ENCODE measurements around the gene DOHH.
A peak's percentile ranks its signal among the peaks of the same experiment; 100 is the strongest.

Gene DOHH, protein sequence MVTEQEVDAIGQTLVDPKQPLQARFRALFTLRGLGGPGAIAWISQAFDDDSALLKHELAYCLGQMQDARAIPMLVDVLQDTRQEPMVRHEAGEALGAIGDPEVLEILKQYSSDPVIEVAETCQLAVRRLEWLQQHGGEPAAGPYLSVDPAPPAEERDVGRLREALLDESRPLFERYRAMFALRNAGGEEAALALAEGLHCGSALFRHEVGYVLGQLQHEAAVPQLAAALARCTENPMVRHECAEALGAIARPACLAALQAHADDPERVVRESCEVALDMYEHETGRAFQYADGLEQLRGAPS

DNA sequence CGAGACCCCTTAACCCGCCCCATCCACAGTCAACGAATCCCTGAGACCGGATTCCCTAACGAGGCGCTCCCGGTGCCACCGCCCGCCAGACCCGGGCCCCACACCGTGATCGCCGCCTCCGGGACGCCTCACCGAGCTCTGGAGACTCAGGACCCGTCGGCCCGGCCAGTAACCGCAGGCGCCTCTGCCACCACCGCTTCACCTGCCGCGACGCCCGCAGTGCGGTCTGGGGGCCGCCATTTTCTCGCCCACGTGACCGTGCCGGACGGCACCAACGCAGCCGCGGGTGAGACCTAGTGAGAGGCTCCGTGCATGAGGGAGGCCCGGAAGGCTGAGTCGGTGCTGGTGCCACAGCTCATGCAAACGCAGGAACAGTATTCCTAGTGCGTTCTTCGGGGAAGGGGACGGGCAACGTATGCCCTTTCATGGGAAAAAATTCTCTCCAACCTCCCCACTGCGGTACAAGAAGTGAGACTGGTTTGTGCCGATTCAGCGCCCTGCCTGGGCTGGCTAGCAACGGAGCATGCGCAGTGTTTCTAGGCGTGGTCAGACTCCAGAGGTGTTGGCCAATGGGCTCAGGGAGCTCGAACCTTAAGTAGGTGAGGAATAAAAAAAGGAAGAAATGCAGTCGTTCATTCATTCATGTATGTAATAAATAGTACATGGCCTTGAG lies at the start of gene DOHH:
TSS of gene DOHH (minus strand) at position 246 of the 673 bp plus-strand sequence. CDS start 3,860 bp downstream, outside the sequence.
- Histone ChIP-seq H3K9me3 (ENCODE audit: control insufficient read depth in 1 of 2, low read length in 2 of 2) (no peaks in the 10 kb centered on the region), H3K27ac (ENCODE audit: low read length) (peak within 1 kb of the TSS; percentile 94), H3K4me3 (ENCODE audit: low read depth in 1 of 2, low read length in 2 of 2) (peak within 1 kb of the TSS; percentile 96 to 100), H3K36me3 (ENCODE audit: control insufficient read depth in 1 of 2, insufficient read depth in 2 of 2, low read length in 2 of 2) (peaks cover 3 to 15% of the 10 kb centered on the region in 2 donors), H3K27me3 (ENCODE audit: low read depth, low read length) (no peaks in the 10 kb centered on the region), H3K4me1 (ENCODE audit: control insufficient read depth in 1 of 2, insufficient read depth in 2 of 2, low read length in 2 of 2) (peaks cover 0 to 19% of the 10 kb centered on the region in 2 donors)

DNA sequence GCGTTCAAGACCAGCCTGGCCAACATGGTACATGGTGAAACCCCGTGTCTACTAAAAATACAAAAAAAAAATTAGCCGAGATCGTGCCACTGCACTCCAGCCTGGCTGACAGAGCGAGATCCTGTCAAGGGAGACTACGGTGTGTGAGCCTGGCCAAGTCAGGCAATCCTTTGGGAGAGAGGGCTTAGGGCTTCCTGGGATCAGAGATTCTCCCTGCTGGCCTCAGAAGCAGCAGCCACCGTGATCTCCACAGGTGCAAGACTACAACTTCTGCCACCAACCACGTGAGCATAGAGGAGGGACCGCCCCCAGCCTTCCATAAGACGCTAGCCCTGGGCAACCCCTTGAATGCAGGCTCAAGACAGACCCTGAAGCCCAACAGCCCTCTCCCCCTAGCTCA lies 49.3 kb upstream of the DOHH start:
- no peaks in the 10 kb centered on the region for H3K4me1 ChIP-seq (ENCODE audit: control insufficient read depth in 1 of 2, insufficient read depth in 2 of 2, low read length in 2 of 2)
- H3K9me3 ChIP-seq (ENCODE audit: control insufficient read depth in 1 of 2, low read length in 2 of 2), result no peaks in the 10 kb centered on the region
- no peak overlapping the region for H3K4me3 ChIP-seq (ENCODE audit: low read depth in 1 of 2, low read length in 2 of 2)
- no peaks in the 10 kb centered on the region for H3K27me3 ChIP-seq (ENCODE audit: low read depth, low read length)
- peaks cover 3 to 17% of the 10 kb centered on the region in 2 donors for H3K36me3 ChIP-seq (ENCODE audit: control insufficient read depth in 1 of 2, insufficient read depth in 2 of 2, low read length in 2 of 2)
- no peak overlapping the region for H3K27ac ChIP-seq (ENCODE audit: low read length)

- Histone ChIP-seq H3K4me3 (ENCODE audit: low read depth in 1 of 2, low read length in 2 of 2) (no peak overlapping the region), H3K4me1 (ENCODE audit: control insufficient read depth in 1 of 2, insufficient read depth in 2 of 2, low read length in 2 of 2) (no peaks in the 10 kb centered on the region), H3K9me3 (ENCODE audit: control insufficient read depth in 1 of 2, low read length in 2 of 2) (no peaks in the 10 kb centered on the region), H3K27ac (ENCODE audit: low read length) (no peak overlapping the region), H3K36me3 (ENCODE audit: control insufficient read depth in 1 of 2, insufficient read depth in 2 of 2, low read length in 2 of 2) (peaks cover 3 to 17% of the 10 kb centered on the region in 2 donors), H3K27me3 (ENCODE audit: low read depth, low read length) (no peaks in the 10 kb centered on the region)
These were observed 48.1 kb upstream of the DOHH start for GRCh38 chr19:3548606-3549005.

DNA sequence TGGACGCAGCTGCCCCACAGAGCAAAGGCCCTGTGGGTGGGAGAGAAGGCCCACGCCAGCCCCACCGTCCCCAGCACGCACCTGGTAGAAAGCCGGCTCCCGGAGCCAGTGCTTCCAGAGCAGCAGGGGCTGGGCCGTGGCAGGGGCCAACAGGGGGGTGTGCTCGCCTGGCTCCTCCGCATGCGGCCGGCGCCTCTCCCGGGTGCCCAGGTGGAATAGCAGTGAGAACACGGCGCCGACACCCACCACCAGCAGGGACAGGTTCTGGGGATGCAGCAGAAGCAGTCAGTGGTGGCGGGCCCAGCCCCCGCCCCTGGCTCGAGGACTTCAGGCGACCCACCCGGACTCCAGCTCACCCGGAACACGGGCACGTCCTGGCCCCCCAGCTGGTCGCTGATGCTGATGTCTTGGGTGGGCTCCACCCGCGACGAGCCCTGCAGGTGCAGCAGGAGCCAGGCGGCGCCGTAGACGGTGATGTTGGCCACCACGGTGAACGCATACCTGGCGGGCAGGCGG lies 47.4 kb upstream of the DOHH start:
- Histone ChIP-seq H3K27me3 (ENCODE audit: low read depth, low read length) (no peaks in the 10 kb centered on the region), H3K4me3 (ENCODE audit: low read depth in 1 of 2, low read length in 2 of 2) (no peak overlapping the region), H3K36me3 (ENCODE audit: control insufficient read depth in 1 of 2, insufficient read depth in 2 of 2, low read length in 2 of 2) (peaks cover 3 to 17% of the 10 kb centered on the region in 2 donors), H3K27ac (ENCODE audit: low read length) (no peak overlapping the region), H3K9me3 (ENCODE audit: control insufficient read depth in 1 of 2, low read length in 2 of 2) (no peaks in the 10 kb centered on the region), H3K4me1 (ENCODE audit: control insufficient read depth in 1 of 2, insufficient read depth in 2 of 2, low read length in 2 of 2) (no peaks in the 10 kb centered on the region)

- no peak overlapping the region for H3K27ac ChIP-seq (ENCODE audit: low read length)
- H3K36me3 ChIP-seq (ENCODE audit: control insufficient read depth in 1 of 2, insufficient read depth in 2 of 2, low read length in 2 of 2), result peaks cover 3 to 17% of the 10 kb centered on the region in 2 donors
- no peaks in the 10 kb centered on the region for H3K27me3 ChIP-seq (ENCODE audit: low read depth, low read length)
- no peaks in the 10 kb centered on the region for H3K9me3 ChIP-seq (ENCODE audit: control insufficient read depth in 1 of 2, low read length in 2 of 2)
- H3K4me1 ChIP-seq (ENCODE audit: control insufficient read depth in 1 of 2, insufficient read depth in 2 of 2, low read length in 2 of 2), result no peaks in the 10 kb centered on the region
- H3K4me3 ChIP-seq (ENCODE audit: low read depth in 1 of 2, low read length in 2 of 2), result no peak overlapping the region
These were observed 46.8 kb upstream of the DOHH start for GRCh38 chr19:3547301-3547731.

- Histone ChIP-seq H3K27ac (ENCODE audit: low read length) (no peak overlapping the region), H3K4me1 (ENCODE audit: control insufficient read depth in 1 of 2, insufficient read depth in 2 of 2, low read length in 2 of 2) (no peaks in the 10 kb centered on the region), H3K9me3 (ENCODE audit: control insufficient read depth in 1 of 2, low read length in 2 of 2) (no peaks in the 10 kb centered on the region), H3K4me3 (ENCODE audit: low read depth in 1 of 2, low read length in 2 of 2) (no peak overlapping the region), H3K36me3 (ENCODE audit: control insufficient read depth in 1 of 2, insufficient read depth in 2 of 2, low read length in 2 of 2) (peaks cover 3 to 17% of the 10 kb centered on the region in 2 donors), H3K27me3 (ENCODE audit: low read depth, low read length) (no peaks in the 10 kb centered on the region)
These were observed 45.6 kb upstream of the DOHH start for GRCh38 chr19:3546119-3546518.

DNA sequence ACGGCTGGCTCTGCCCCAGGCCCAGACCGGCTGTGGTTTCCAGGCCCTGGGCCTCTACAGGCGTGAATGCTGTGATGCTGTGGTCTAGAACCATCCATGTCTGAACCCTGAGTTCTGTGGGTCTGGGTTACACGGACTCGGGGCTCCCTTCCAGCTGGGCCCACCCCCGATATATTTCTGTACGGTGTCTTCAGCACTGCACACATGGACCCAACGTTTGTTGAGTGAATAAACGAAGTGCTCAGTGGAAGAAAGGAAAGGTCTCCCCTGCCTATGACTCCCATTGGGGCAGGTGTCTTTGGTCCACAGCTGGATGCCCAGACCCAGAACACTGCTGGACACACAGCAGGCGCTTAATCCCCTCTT lies 45.2 kb upstream of the DOHH start:
- Histone ChIP-seq H3K9me3 (ENCODE audit: control insufficient read depth in 1 of 2, low read length in 2 of 2) (no peaks in the 10 kb centered on the region), H3K27me3 (ENCODE audit: low read depth, low read length) (no peaks in the 10 kb centered on the region), H3K27ac (ENCODE audit: low read length) (no peak overlapping the region), H3K36me3 (ENCODE audit: control insufficient read depth in 1 of 2, insufficient read depth in 2 of 2, low read length in 2 of 2) (peaks cover 3 to 17% of the 10 kb centered on the region in 2 donors), H3K4me3 (ENCODE audit: low read depth in 1 of 2, low read length in 2 of 2) (no peak overlapping the region), H3K4me1 (ENCODE audit: control insufficient read depth in 1 of 2, insufficient read depth in 2 of 2, low read length in 2 of 2) (no peaks in the 10 kb centered on the region)

DNA sequence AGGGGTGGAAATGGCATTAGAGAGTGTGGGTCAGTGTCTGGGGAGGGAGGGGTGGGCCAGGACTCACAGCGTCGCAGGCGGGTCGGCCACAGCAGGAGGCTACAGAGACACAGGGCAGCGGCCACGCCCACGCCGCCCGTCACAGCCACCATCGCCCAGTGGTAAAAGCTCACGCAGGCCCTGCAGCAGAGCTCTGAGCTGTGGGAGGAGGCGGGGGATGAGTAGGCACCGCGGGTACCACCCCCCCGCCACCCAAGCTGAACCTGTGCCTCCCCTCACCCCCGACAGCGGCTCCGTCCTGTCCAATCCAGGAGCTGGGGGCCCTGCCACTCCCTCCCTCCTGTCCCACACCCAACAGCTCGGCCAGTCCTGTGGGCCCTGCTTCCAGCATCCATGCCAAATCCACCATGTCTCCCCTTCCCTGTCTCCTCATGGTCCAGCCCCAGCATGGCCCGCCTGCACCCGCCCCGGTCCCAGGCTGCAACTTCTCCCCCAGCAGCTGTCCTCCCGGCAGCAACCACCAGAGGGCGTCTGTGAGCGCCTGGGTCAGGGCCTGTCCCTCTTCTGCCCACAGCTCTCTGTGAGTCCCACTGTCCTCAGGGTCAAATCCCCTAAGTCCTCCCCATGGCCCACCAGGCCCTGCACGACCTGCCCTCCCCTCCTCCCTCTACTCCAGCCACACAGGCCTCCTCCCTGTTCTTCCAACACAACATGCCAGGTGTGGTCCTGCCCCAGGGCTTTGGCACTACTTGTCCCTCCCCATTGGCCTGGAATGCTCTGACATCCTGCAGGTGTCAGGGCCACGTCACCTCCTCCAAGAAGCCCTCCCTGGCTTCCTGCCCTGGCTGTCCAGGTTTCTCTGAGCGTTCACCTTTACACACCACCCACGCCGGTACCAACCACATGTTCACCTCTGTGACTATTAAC lies 44.5 kb upstream of the DOHH start:
- H3K27ac ChIP-seq (ENCODE audit: low read length), result no peak overlapping the region
- peaks cover 3 to 17% of the 10 kb centered on the region in 2 donors for H3K36me3 ChIP-seq (ENCODE audit: control insufficient read depth in 1 of 2, insufficient read depth in 2 of 2, low read length in 2 of 2)
- no peaks in the 10 kb centered on the region for H3K27me3 ChIP-seq (ENCODE audit: low read depth, low read length)
- H3K9me3 ChIP-seq (ENCODE audit: control insufficient read depth in 1 of 2, low read length in 2 of 2), result no peaks in the 10 kb centered on the region
- no peak overlapping the region for H3K4me3 ChIP-seq (ENCODE audit: low read depth in 1 of 2, low read length in 2 of 2)
- H3K4me1 ChIP-seq (ENCODE audit: control insufficient read depth in 1 of 2, insufficient read depth in 2 of 2, low read length in 2 of 2), result no peaks in the 10 kb centered on the region

DNA sequence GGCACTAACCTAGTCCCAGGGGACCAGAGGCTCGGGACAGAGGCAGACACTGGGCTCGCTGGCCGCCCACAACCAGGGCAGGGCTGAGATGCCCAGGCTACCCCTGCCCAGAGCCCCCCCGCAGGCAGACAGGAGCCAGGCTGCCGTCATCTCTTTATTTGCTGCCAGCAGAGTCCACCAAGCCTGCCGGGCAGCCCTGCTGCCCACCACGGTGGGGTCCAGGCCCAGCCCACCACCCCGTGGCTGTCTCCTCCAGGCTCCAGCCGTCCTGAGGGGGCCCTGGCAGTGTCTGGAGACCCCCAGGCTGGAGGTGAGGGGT lies 43.5 kb upstream of the DOHH start:
- Histone ChIP-seq H3K9me3 (ENCODE audit: control insufficient read depth in 1 of 2, low read length in 2 of 2) (no peaks in the 10 kb centered on the region), H3K4me1 (ENCODE audit: control insufficient read depth in 1 of 2, insufficient read depth in 2 of 2, low read length in 2 of 2) (no peaks in the 10 kb centered on the region), H3K27me3 (ENCODE audit: low read depth, low read length) (no peaks in the 10 kb centered on the region), H3K27ac (ENCODE audit: low read length) (no peak overlapping the region), H3K4me3 (ENCODE audit: low read depth in 1 of 2, low read length in 2 of 2) (no peak overlapping the region), H3K36me3 (ENCODE audit: control insufficient read depth in 1 of 2, insufficient read depth in 2 of 2, low read length in 2 of 2) (peaks cover 3 to 17% of the 10 kb centered on the region in 2 donors)

GRCh38 chr19:3543150-3544057 lies 42.9 kb upstream of the DOHH start:
- no peak overlapping the region for H3K27ac ChIP-seq (ENCODE audit: low read length)
- no peaks in the 10 kb centered on the region for H3K4me1 ChIP-seq (ENCODE audit: control insufficient read depth in 1 of 2, insufficient read depth in 2 of 2, low read length in 2 of 2)
- no peak overlapping the region for H3K4me3 ChIP-seq (ENCODE audit: low read depth in 1 of 2, low read length in 2 of 2)
- no peaks in the 10 kb centered on the region for H3K27me3 ChIP-seq (ENCODE audit: low read depth, low read length)
- H3K36me3 ChIP-seq (ENCODE audit: control insufficient read depth in 1 of 2, insufficient read depth in 2 of 2, low read length in 2 of 2), result peaks cover 3 to 17% of the 10 kb centered on the region in 2 donors
- H3K9me3 ChIP-seq (ENCODE audit: control insufficient read depth in 1 of 2, low read length in 2 of 2), result no peaks in the 10 kb centered on the region

Measured in muscle layer of duodenum (tissue), 2 donors.